Breast epithelium (tissue), 3 donors: ENCODE measurements around the gene IFRD1.

ENCODE experiments used
- CTCF ChIP-seq, 3 donors: fragments of 450-650 bp; IDR thresholded peaks; one replicate each; pipeline ENCODE4 v1.5.1; 2016 to 2017; ENCODE audit warnings: antibody characterized with exemption in 3 of 3, mild to moderate bottlenecking in 3 of 3, moderate library complexity in 3 of 3
- POLR2A ChIP-seq: fragments of 450-650 bp; IDR thresholded peaks from one replicate; pipeline ENCODE4 v1.6.1; 2016; ENCODE audit warnings: antibody characterized with exemption, mild to moderate bottlenecking, moderate library complexity

GRCh38 chr7:112510001-112510742, 59.9 kb downstream of the IFRD1 start:
- TF ChIP-seq CTCF (IDR thresholded peaks at IDR 0.05) = no peak
- TF ChIP-seq POLR2A = no peak
